HG02870 (cell line): ENCODE data around the gene COX11.
A peak's percentile ranks its signal among the peaks of the same experiment; 100 is the strongest.

Experiments used
- ATAC-seq: cut with Tn5 transposase; IDR thresholded peaks from one replicate; pipeline ENCODE4 v1.9.1; 2021; ENCODE audit warnings: mild to moderate bottlenecking, moderate library complexity; ENCODE audit not compliant: unreplicated experiment

Gene COX11

DNA sequence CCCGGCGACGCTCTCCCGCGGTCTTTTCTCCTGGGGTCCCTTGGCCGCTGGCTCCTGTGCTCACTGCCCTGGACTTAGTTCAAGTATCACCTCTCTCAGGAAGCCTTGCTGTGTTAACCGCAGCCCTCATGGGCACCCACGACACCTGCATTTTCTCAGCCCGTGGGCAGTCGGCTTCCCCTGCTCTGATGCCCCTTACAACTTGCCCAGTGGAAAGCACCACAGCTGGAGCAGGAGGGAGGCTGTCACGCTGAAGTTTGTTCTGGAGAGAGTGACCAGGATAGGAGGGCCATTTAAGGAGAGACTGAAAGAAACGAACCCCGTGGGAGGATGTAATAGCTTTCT, 506 bp upstream of the COX11 start:
- ATAC-seq, result peak; percentile 26

DNA sequence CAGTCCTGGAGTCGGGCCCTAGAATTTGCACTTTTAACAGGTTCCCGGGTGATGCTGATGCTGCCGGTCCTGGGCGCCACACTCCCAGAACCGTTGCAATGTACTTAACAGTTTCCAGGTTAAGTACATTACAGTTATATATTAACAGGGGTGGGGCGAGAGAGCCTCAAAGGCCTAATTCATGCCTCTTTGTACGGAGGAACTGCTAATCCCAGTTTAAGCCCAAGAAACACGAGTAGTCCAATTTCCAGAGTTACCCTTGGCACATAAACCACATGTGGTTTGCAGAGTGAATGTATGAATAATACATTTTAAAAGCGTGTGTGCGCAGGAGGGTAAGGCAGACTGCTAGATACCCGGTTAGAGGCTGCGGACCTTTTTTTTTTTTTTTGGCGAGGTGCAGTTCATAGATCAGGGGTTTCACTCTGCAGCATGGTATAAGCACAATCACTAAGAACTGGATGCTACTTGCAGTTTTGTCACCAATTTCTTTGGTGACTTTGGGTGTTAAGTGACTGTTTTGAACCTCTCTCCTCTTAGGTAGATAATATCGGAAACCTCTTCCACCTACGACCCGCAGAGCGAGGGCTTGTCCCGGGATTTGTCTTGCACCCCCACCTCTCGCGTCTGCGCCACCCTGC, 713 bp downstream of the COX11 start:
- ATAC-seq, result peak; percentile 26

DNA sequence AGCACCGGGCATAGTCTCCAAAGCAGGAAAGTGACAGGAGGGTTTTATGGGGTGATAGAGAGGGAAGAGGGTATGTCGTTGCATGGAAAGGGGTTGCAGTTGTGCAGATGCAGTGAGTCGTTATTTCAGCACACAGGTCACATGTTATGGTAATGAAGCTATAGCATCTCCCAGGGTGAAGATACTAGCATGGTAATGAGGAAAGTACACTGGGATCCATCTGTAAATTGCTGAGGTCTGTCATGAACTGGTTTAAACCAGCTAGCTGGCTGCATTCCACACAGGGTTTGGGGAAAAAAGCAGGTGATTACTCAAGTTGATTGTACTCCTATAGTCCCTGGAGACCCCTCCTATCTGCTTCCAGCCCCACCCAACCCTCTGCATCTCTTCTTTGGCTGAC, 11.7 kb downstream of the COX11 start:
- ATAC-seq, result no peak

GRCh38 chr17:54951286-54951685, 17.2 kb downstream of the COX11 start:
- ATAC-seq, result no peak

- ATAC-seq, result no peak
Observed at GRCh38 chr17:54950116-54950515, 18.3 kb downstream of the COX11 start.

DNA sequence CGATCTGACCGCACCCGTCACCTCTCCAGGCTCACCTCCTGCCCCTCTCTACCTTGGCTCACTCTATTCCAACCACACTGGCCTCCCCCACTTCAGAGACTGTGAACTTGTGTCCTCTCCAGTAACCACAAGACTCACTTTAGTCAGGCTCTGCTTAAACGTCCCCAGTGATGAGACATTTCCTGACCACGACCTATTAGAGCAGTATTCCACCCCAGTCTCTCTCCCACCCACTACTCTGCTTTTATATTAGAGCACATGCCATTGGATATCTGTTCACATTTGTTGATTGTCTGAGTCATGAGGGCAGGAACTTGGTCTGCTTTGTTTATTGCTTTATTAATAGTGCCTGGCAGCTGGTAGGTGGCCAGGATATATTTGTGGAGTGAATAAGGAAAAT, 20.1 kb downstream of the COX11 start:
- ATAC-seq, result peak; percentile 62

GRCh38 chr17:54947396-54947795, 21.1 kb downstream of the COX11 start:
- no peak for ATAC-seq

DNA sequence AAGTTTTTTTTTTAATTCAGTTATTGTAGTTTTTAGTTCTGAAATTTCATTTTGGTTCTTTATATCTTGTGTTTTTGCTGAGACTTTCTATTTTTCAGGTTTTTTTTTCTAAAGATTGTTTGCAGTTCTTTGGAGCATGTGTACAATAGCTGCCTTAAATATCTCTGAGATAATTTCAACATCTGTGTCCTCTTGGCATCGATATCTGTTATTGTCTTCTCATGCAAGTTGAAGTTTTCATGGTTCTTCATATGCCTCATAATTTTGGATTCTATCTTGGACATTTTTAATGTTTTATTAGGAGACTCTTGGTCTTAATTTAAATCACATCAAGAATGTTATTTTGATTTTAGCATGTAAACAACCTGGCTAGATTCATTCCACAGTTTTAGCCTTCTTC, 22.8 kb downstream of the COX11 start:
- no peak for ATAC-seq

DNA sequence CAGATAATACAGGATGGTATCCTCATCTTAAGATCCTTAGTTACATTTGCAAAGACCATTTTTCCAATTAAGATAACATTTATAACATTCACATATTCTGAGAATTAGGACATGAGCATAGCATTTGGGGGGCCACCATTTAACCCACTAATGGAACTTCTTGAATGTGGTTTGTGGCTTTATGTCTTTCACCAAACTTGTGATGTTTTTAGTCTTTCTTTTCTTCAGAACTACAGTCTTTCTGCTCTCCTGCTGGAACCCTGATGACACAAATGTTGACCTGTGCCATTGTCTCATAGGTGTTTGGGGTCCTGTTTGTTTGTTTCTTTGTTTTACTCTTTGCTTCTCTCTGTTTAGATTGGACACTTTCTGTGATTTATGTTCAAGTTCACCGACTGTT, 23.2 kb downstream of the COX11 start:
- ATAC-seq, result no peak

- no peak for ATAC-seq
Observed at GRCh38 chr17:54944796-54945195, 23.7 kb downstream of the COX11 start.

GRCh38 chr17:54941285-54941684, 27.2 kb downstream of the COX11 start:
- ATAC-seq, result no peak

GRCh38 chr17:54937426-54937825, 31.0 kb downstream of the COX11 start:
- ATAC-seq, result no peak

GRCh38 chr17:54937018-54937417, 31.4 kb downstream of the COX11 start:
- no peak for ATAC-seq

DNA sequence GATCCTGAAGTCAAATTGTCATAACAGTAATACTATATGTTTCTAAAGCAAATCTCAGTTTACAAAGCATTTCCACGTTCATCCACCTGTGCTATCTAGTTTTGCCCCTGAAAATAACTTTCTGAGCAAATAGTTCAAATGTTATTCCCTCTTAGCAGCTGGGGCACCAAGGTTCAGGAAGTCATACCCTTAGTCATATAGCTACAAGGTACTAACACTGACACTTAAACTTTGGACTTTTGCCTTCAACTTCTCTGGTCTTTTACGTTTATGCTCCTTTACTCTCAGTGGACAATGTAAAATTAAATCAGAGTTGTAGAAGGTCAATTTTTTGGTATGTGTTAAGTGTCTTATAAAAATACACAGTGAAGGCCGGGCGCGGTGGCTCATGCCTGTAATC, 33.0 kb downstream of the COX11 start:
- no peak for ATAC-seq

- ATAC-seq, result no peak
Observed at GRCh38 chr17:54933921-54934320, 34.5 kb downstream of the COX11 start.

GRCh38 chr17:54932711-54933110, 35.7 kb downstream of the COX11 start:
- no peak for ATAC-seq

DNA sequence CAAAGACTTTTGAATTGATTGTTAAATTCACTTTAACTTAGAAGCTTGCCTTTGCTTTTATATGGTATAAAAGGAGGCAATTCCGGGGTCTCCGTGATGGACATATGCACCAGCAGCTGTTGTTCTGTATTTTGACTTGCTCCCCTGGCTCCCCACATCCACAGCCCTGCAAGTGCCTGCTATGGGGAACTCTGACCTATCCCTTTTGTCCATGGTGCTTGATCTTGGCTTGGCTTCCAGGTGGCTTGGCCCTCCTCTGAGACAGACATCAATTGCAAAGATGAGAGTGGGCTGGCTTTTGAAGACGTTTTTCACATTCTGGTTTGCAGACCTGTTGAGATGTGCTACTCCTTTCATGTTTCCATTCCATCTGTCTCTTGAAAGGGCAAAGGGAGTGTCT, 40.9 kb downstream of the COX11 start:
- ATAC-seq, result no peak

GRCh38 chr17:54924405-54924804, 44.0 kb downstream of the COX11 start:
- no peak for ATAC-seq

- no peak for ATAC-seq
Observed at GRCh38 chr17:54920819-54921218, 47.6 kb downstream of the COX11 start.

DNA sequence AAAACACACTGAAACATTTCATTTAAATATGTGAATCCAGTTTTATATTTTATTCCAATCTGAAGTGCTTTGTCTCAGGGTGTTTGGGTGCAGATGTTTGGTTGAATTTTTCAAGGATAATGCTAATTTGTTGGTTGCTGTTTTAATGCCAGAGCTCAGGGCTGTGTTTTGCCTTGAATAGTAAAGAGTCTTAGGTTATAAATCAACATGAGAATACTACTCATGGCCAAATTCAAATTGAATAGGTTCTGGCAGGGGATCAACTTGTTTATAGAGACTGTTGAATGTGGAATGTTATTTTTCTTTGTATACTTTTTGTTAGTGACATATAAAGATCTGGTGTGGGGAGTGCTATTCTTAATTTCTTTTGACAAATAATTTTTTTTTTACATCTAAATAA, 49.0 kb downstream of the COX11 start:
- ATAC-seq, result no peak

GRCh38 chr17:54916721-54917120, 51.7 kb downstream of the COX11 start:
- ATAC-seq, result no peak
